Left lobe of liver (tissue), 2 donors: ENCODE measurements around the gene ARHGAP35. TPM values are rescaled to one million over a fixed set of nuclear protein-coding genes. Genes with fewer than 3 reads are reported as not detected.
"Not testable (repeated sequence)": the region's sequence is repeated elsewhere in the genome, so short reads cannot be mapped to it uniquely, and the experiment has no call there.

Experiments
- ATAC-seq: fragments of 200-7000 bp; cut with Tn5 transposase; one replicate; pipeline ENCODE4 v1.9.1; 2020; ENCODE audit warnings: mild to moderate bottlenecking, moderate library complexity
- DNase-seq: peaks from one replicate; pipeline ENCODE4 v3.0.0-alpha.2; 2020; ENCODE audit warnings: low spot score
- total RNA-seq: library from RNA; stranded (reverse); gene quantifications from one replicate; pipeline ENCODE4 v1.2.1, GENCODE V29; 2021
- donor health status: DM: no; HTN: no; CAD: no; lungs with moderate emphysema.
- donor health status: DM: no; HTN: yes; CAD: no.

The ARHGAP35 gene
- total RNA-seq, 1 donor from 2014 or later, result 56.9 TPM

DNA sequence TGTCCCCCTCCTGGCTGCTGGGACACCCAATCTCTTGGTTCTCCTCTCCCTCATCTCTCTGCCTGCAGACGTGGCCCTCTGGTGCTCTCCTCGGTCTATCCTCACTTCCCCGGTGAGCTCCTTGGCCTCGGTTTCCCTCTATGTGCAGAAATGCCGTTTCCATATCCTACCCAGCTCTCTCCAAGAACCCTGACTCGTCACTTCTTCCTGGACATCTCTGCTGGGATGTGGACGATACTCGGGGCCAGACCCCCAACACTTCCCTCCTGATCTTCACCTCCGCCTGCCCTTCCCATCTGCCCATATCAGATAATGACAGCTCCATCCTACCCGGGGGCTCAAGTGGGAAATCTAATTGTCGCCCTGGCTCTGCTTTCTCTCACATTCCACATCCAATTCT is 18.0 kb upstream of the ARHGAP35 start:
- DNase-seq, result no peak
- no peak for ATAC-seq

GRCh38 chr19:46844067-46844489 is 16.7 kb upstream of the ARHGAP35 start:
- ATAC-seq, result no peak
- DNase-seq, result no peak

GRCh38 chr19:46845959-46846459 is 14.8 kb upstream of the ARHGAP35 start:
- DNase-seq (no peak), ATAC-seq (no peak)

GRCh38 chr19:46847528-46847927 is 13.3 kb upstream of the ARHGAP35 start:
- DNase-seq, result no peak

DNA sequence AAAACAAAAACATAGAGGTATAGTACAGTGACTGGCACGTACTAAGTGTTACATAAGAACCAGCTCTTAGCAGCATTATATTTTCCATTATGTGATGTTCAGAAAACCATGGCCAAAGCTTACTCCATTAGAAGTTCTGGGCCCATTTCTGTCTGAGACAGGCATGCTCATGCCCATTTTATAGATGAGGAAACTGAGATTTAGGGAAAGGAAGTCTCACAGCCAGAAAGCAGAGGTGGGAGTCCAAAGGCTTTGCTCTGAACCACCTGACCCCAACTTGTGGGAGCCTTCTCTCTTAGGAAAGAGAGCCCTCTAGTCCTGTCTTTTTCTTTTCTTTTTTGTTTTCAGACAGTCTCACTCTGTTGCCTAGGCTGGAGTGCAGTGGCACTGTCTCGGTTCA is 12.4 kb upstream of the ARHGAP35 start:
- no peak for ATAC-seq

More at GRCh38 chr19:46847528-46847927, 13.3 kb upstream of the ARHGAP35 start:
- ATAC-seq, result no peak

GRCh38 chr19:46849610-46850009 is 11.2 kb upstream of the ARHGAP35 start:
- no peak for DNase-seq
- ATAC-seq, result no peak

More for the DNA sequence above, 12.4 kb upstream of the ARHGAP35 start:
- no peak for DNase-seq

- DNase-seq (peak; percentile 98), ATAC-seq (peak; percentile 87)
Observed at GRCh38 chr19:46850228-46851203, 10.3 kb upstream of the ARHGAP35 start, which contains the start of gene AP2S1. AP2S1 (minus strand) TSS chr19:46850846; CDS start chr19:46850766, 80 bp downstream.

GRCh38 chr19:46852830-46853229 is 8.0 kb upstream of the ARHGAP35 start:
- ATAC-seq (peak; percentile 11), DNase-seq (no peak)

DNA sequence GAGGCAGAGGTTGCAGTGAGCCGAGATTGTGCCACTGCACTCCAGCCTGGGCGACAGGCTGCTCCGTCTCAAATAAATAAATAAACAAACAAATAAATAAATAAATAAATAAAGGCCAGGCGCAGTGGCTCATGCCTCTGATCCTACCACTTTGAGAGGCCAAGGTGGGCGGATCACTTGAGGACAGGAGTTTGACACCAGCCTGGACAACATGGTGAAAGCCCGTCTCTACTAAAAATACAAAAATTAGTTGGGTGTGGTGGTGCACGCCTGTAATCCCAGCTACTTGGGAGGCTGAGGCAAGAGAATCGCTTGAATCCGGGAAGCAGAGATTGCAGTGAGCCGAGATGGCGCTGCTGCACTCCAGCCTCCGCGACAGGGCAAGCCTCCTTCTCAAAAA is 6.1 kb upstream of the ARHGAP35 start:
- ATAC-seq, DNase-seq: not testable (repeated sequence)

GRCh38 chr19:46856062-46857022 is 4.5 kb upstream of the ARHGAP35 start:
- DNase-seq, result peak; percentile 97
- peak; percentile 65 for ATAC-seq

DNA sequence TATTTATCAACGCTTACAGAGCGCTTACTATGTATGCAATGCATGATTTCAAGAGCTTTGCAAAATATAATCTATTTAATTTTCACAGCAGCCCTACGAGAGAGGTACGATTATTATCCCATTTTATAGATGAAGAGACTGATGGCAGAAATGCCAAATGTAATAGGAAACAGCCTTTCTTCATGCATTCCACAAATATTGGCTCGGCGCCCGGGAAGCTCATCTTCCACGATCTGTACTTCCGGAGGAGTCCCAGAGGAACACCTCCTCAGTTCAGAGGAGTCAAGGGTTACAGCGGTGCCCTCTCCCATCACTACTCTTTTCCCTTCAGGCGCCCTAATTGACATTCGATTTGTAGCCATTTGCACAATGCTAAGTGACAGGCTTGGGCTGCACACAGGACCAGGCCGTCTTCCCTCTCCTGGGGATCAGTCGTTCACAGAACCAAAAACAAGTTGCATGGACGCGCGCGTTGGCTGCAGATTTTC is 1.1 kb upstream of the ARHGAP35 start:
- ATAC-seq (no peak), DNase-seq (peak; percentile 73)

DNA sequence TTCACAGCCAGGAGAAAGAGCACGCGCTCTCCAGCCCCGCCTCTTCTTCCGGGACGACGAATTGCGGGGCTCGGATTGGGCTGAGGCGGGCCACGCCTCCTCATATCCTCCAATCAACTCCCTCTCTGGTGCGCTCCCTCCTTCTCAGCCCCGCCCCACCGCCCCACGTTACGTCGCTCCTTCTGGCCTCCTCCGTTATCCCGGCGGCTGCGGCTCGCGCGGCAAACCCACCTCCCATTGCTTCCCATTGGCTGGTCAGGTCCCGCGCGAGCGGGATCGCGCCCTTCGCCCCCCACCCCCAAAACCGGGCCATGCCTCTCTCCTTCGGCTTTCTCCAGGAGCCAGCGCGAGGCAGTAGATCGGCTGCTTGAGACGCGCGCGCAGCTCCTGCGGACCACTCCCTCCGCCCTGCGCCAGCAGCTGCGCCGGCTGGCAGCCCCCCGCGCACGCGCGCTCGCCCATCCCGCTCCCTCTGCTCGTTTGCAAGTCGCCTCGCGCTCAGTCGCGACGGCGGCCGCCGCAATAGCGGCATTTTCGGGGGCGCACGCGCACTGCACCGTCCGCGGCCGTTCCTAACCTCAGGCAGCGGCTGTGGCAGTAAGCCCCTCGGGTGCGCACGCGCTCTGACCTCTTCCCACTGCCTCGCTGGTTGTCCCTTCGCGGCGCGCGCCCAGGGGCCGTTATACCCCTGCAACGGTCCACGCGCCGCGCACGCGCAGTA is 512 bp upstream of the ARHGAP35 start:
- peak; percentile 73 for ATAC-seq

GRCh38 chr19:46861691-46862502 is 1.1 kb downstream of the ARHGAP35 start:
- no peak for ATAC-seq
- DNase-seq, result no peak

More for the DNA sequence above, 512 bp upstream of the ARHGAP35 start:
- DNase-seq, result peak; percentile 97

DNA sequence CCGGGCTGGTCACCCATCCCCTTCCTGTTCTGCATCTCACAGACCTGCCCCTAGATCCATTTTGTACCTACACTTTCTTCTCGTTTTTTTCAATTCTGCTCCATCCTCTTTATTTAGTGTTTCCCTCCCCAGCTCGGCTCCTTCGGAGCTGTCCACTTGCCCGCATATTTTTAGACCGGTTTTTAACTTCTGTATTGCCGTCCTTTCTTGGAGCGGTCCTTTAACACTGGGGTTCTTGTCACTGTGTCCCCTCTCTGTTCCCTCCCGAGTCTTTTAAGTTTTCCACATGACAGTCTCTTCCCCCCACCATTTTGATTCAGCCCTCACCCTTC is 1.7 kb downstream of the ARHGAP35 start:
- ATAC-seq (no peak), DNase-seq (no peak)

- ATAC-seq (no peak), DNase-seq (no peak)
Observed at GRCh38 chr19:46862974-46863632, 2.3 kb downstream of the ARHGAP35 start.

DNA sequence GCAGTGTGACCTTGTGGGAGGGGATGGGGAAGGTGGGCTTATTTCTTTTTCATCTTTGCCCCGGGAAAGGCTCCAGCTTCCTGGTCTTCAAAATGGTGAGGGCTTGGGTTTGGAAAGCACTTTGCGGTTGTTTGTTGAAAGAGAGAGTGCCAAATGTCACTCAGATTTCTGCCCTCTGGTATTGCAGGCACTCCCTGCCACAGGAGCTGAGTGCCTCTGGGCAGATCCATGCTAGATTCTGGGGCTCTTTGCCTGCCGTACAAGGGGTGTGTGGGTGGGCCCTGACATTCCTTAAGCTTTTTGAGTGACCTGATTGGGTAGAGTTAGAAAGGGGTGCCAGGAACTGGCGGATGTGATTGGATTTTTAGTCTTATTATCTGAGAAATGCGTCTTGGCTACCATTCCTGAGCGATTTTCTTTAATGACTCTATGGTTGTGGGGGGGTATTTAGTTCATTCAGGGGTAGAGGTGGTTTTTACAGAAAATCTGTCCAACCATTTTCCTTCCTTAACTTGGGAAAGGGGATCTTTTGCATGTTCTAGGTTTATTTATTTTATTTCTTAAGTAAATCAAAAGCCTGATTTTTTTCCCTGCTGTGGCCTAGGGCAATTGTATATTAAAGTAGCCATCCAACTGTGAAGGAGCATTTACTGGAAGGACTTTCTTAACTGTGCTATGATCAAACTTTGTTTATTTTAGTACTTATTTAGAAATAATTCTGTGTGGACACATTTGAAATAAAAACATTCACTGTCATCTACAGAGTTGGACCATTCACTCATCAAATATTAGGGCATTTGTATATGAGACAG is 3.2 kb downstream of the ARHGAP35 start:
- peak; percentile 68 for DNase-seq
- peak; percentile 35 for ATAC-seq

DNA sequence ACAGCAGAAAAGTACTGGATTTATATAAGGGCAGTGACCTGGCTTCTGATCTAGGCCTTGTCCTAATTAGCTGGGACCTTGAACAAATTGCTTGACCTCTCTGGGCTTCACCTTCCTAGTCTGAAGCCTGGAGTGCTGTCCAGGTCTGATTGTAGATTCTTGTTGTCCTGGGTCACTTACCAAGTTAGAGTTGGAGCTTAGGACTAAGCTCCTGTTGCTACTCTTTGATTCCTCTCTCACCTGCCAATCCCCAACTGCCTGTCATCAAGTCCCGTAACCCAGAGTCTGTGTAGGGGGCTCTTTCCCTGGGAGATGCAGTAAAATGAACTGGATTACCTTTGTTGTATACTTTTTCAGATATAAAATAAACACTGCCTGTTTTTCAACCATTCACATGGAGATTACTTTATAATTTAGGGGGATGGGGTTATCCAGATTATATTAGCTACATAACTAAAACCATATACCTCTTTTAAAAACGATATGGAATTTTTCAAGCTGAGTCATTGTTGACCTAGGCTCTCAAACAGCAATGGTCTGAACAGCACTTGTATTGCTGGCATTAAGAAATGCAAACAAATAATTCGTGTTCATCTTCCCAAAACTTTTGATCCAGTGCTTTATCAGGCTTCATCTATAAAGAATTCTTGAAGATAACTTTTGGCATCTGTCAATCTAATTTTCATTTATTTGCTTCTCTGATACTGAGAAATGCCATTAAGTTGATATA is 5.8 kb downstream of the ARHGAP35 start:
- peak; percentile 9 for ATAC-seq
- DNase-seq, result no peak
